KMS-11 (cell line): ENCODE results near the gene TC2N.

Experiments used
- H2AFZ ChIP-seq: fragments of 200-600 bp; sonication (generic); 2 replicates; pipeline ENCODE4 v1.6.1; 2016; ENCODE audit warnings: antibody characterized with exemption, mixed run types, low read depth
- H3K27ac ChIP-seq: fragments of 200-600 bp; sonication (generic); 2 replicates; pipeline ENCODE4 v1.6.1; 2016; ENCODE audit warnings: mild to moderate bottlenecking, mixed run types
- H3K27me3 ChIP-seq: fragments of 200-600 bp; sonication (generic); 2 replicates; pipeline ENCODE4 v1.6.1; 2017; ENCODE audit warnings: mild to moderate bottlenecking, low read depth, mixed run types, moderate library complexity; ENCODE audit not compliant: insufficient read depth
- H3K36me3 ChIP-seq: fragments of 200-600 bp; sonication (generic); 2 replicates; pipeline ENCODE4 v1.6.1; 2017; ENCODE audit warnings: mild to moderate bottlenecking, mixed run types; ENCODE audit not compliant: insufficient read depth
- H3K4me1 ChIP-seq: fragments of 200-600 bp; sonication (generic); 2 replicates; pipeline ENCODE4 v1.6.1; 2016; ENCODE audit warnings: mild to moderate bottlenecking, low read depth, mixed run types; ENCODE audit not compliant: poor library complexity, severe bottlenecking
- H3K4me2 ChIP-seq: fragments of 200-600 bp; sonication (generic); 2 replicates; pipeline ENCODE4 v1.7.0; 2016; ENCODE audit warnings: mild to moderate bottlenecking, mixed run types
- H3K4me3 ChIP-seq: fragments of 200-600 bp; sonication (generic); IDR thresholded peaks from 2 replicates; pipeline ENCODE4 v1.6.1; 2017; ENCODE audit warnings: low read depth, low read length, mixed read lengths; ENCODE audit not compliant: insufficient read depth
- H3K79me2 ChIP-seq: fragments of 200-600 bp; sonication (generic); 2 replicates; pipeline ENCODE4 v1.6.1; 2016; ENCODE audit warnings: low read depth, mixed run types; ENCODE audit not compliant: insufficient read depth
- H3K9ac ChIP-seq: fragments of 200-600 bp; sonication (generic); 2 replicates; pipeline ENCODE4 v1.6.1; 2016; ENCODE audit warnings: mild to moderate bottlenecking, mixed run types
- H4K20me1 ChIP-seq: fragments of 200-600 bp; sonication (generic); 2 replicates; pipeline ENCODE4 v1.6.1; 2016; ENCODE audit warnings: mild to moderate bottlenecking, mixed run types; ENCODE audit not compliant: insufficient read depth
- TF ChIP-seq, protein P1 (sequence below): fragments of 200-600 bp; sonication (generic); conservative IDR thresholded peaks from 2 replicates; pipeline ENCODE4 v1.6.1; 2017; ENCODE audit warnings: low read depth, mild to moderate bottlenecking, antibody characterized with exemption, low read length, moderate library complexity, mixed read lengths

The TC2N gene

GRCh38 chr14:91753501-91754128 is 113.7 kb downstream of the TC2N start:
- Histone ChIP-seq H3K27ac (no peak overlapping the region), H3K27me3 (no peaks in the 10 kb centered on the region), H3K4me1 (no peaks in the 10 kb centered on the region), H2AFZ (no peak overlapping the region), H3K36me3 (no peaks in the 10 kb centered on the region), H4K20me1 (no peaks in the 10 kb centered on the region), H3K4me2 (no peak overlapping the region), H3K79me2 (no peaks in the 10 kb centered on the region), H3K4me3 (no peak overlapping the region), H3K9ac (no peak overlapping the region)
- TF ChIP-seq, protein P1, sequence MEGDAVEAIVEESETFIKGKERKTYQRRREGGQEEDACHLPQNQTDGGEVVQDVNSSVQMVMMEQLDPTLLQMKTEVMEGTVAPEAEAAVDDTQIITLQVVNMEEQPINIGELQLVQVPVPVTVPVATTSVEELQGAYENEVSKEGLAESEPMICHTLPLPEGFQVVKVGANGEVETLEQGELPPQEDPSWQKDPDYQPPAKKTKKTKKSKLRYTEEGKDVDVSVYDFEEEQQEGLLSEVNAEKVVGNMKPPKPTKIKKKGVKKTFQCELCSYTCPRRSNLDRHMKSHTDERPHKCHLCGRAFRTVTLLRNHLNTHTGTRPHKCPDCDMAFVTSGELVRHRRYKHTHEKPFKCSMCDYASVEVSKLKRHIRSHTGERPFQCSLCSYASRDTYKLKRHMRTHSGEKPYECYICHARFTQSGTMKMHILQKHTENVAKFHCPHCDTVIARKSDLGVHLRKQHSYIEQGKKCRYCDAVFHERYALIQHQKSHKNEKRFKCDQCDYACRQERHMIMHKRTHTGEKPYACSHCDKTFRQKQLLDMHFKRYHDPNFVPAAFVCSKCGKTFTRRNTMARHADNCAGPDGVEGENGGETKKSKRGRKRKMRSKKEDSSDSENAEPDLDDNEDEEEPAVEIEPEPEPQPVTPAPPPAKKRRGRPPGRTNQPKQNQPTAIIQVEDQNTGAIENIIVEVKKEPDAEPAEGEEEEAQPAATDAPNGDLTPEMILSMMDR = no peak

DNA sequence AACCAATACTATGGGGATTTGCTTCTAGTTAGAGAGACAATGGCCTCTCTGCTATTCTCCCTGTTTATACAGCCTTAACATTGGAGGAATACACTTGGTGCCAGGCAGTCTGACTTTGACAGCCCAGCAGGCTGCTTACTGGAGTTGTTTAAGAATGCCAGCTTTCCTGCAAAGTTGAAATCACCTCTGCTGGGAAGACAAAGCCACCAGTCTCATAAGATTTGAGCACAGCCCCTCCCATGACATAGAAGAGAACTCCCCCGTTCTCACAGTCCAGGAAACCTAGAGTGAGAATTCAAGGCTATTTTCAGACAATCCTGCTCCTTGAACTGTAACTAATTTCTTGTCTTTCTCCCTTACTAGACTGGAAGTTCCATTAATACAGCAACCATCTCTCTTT is 114.4 kb downstream of the TC2N start:
- H3K4me1 ChIP-seq = no peaks in the 10 kb centered on the region
- no peak overlapping the region for H2AFZ ChIP-seq
- no peak overlapping the region for H3K4me2 ChIP-seq
- TF ChIP-seq, protein P1 = no peak
- no peaks in the 10 kb centered on the region for H3K79me2 ChIP-seq
- H3K36me3 ChIP-seq = no peaks in the 10 kb centered on the region
- H3K27ac ChIP-seq = no peak overlapping the region
- H3K4me3 ChIP-seq = no peak overlapping the region
- no peaks in the 10 kb centered on the region for H4K20me1 ChIP-seq
- H3K27me3 ChIP-seq = no peaks in the 10 kb centered on the region
- H3K9ac ChIP-seq = no peak overlapping the region

DNA sequence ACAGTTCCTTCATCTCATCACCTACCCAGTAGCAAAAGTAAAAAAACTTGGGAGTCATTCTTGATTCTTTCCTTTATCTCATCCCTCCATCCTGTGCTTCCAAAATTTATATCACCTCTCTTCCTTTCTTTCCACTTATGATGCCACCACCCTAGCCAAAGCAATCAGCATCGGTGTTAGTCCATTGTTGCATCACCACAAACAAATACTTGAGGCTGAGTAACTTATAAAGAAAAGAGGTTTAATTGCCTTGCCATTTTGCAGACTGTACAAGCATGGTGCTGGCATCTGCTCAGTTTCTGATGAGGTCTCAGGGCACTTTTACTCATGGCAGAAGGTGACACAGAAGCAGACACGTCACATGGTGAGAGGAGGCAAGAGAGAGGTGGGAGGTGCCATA is 115.6 kb downstream of the TC2N start:
- no peaks in the 10 kb centered on the region for H3K79me2 ChIP-seq
- no peaks in the 10 kb centered on the region for H3K36me3 ChIP-seq
- TF ChIP-seq, protein P1 = no peak
- H3K27ac ChIP-seq = no peak overlapping the region
- H3K27me3 ChIP-seq = no peaks in the 10 kb centered on the region
- no peak overlapping the region for H3K4me2 ChIP-seq
- no peak overlapping the region for H3K4me3 ChIP-seq
- H2AFZ ChIP-seq = no peak overlapping the region
- H4K20me1 ChIP-seq = no peaks in the 10 kb centered on the region
- no peak overlapping the region for H3K9ac ChIP-seq
- H3K4me1 ChIP-seq = no peaks in the 10 kb centered on the region

DNA sequence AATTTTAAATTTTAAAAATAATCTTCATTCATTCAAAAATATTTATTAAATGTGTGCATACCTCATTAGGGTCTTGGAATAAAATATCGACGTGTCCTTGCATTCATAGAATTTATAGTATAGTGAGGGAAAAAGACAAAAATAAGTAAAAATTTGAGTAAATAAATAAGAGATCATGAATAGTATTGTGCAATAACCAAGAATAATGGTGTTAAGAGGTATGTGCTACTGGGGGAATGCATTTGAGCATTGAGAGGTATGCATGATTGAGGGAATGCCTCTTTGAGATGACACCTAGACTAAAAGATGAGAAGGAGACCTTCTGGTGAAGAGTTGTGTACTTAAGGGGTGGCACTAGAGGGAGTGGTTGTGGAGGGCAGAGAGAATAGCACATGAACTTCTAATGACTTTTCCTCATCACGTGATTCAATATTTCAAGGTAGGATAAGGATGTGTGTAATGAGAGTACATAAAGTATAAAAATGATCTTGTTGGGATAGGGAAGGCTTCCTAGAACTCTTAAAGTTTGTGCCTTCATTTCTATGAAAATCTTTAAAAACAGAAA is 116.6 kb downstream of the TC2N start:
- H3K4me3 ChIP-seq = no peak overlapping the region
- H3K27me3 ChIP-seq = no peaks in the 10 kb centered on the region
- no peaks in the 10 kb centered on the region for H3K4me1 ChIP-seq
- no peak overlapping the region for H3K4me2 ChIP-seq
- no peak overlapping the region for H3K9ac ChIP-seq
- no peak overlapping the region for H2AFZ ChIP-seq
- H4K20me1 ChIP-seq = no peaks in the 10 kb centered on the region
- H3K79me2 ChIP-seq = no peaks in the 10 kb centered on the region
- TF ChIP-seq, protein P1 = no peak
- H3K36me3 ChIP-seq = no peaks in the 10 kb centered on the region
- H3K27ac ChIP-seq = no peak overlapping the region
